Transverse colon (tissue), 4 donors: ENCODE measurements around the gene PTGES. TPM values are rescaled to one million over a fixed set of nuclear protein-coding genes. Genes with fewer than 3 reads are reported as not detected.
"Not testable (repeated sequence)": the region's sequence is repeated elsewhere in the genome, so short reads cannot be mapped to it uniquely, and the experiment has no call there.

Source experiments
- DNase-seq: peaks from one replicate; pipeline ENCODE4 v3.0.0-alpha.2; 2019
- H3K27ac ChIP-seq, 4 donors: fragments of 200-600 bp; sonication (generic); 2 replicates each; pipeline ENCODE4 v1.5.1; 2016 to 2018; ENCODE audit warnings: inconsistent platforms in 4 of 4
- H3K27me3 ChIP-seq: fragments of 200-600 bp; sonication (generic); 2 replicates; pipeline ENCODE4 v1.5.1; 2017; ENCODE audit warnings: inconsistent platforms
- H3K36me3 ChIP-seq, 4 donors: fragments of 200-600 bp; sonication (generic); 2 replicates each; pipeline ENCODE4 v1.5.1; 2017 to 2019; ENCODE audit warnings: inconsistent platforms in 4 of 4
- H3K4me1 ChIP-seq, 4 donors: fragments of 200-600 bp; sonication (generic); 2 replicates each; pipeline ENCODE4 v1.5.1; 2017 to 2020; ENCODE audit warnings: inconsistent platforms in 4 of 4
- H3K4me3 ChIP-seq, 4 donors: fragments of 200-600 bp; sonication (generic); 1 replicate in 1 of 4; 2 replicates in 3 of 4; pipeline versions ENCODE4 v1.5.1 to v1.6.1; 2017 to 2019; ENCODE audit warnings: inconsistent platforms in 4 of 4
- H3K9me3 ChIP-seq, 2 donors: fragments of 200-600 bp; sonication (generic); 2 replicates each; pipeline ENCODE4 v1.5.1; 2017 to 2019; ENCODE audit warnings: inconsistent platforms in 2 of 2
- CTCF ChIP-seq, 5 experiments: fragments of 200-600 bp in 3 of 5; fragments of 450-650 bp in 2 of 5; sonication (generic) in 3 of 5; IDR thresholded peaks; 1 replicate in 2 of 5; 2 replicates in 3 of 5; pipeline ENCODE4 v1.5.1; 2016 to 2017; ENCODE audit warnings: antibody characterized with exemption in 5 of 5, inconsistent platforms in 3 of 5, mild to moderate bottlenecking in 2 of 5, moderate library complexity in 1 of 5
- EP300 ChIP-seq: sonication (generic); formaldehyde crosslinking; IDR thresholded peaks from one replicate; pipeline ENCODE4 v1.6.1; 2017; ENCODE audit warnings: antibody characterized with exemption, low read depth
- POLR2A ChIP-seq: fragments of 450-650 bp; IDR thresholded peaks from one replicate; pipeline ENCODE4 v1.6.1; 2016; ENCODE audit warnings: antibody characterized with exemption, mild to moderate bottlenecking, moderate library complexity
- POLR2AphosphoS5 ChIP-seq, 3 donors: sonication (generic); formaldehyde crosslinking; IDR thresholded peaks; one replicate each; pipeline ENCODE4 v1.6.1; 2016; ENCODE audit warnings: antibody characterized with exemption in 3 of 3
- WGBS, 2 donors: methylation state at CpG; one replicate each; pipeline ENCODE4 v1.1.5; 2018; ENCODE audit warnings: low coverage in 1 of 2; 5-methylcytosine and 5-hydroxymethylcytosine counted together
- in situ Hi-C, 4 donors: fragments of 200-750 bp; cut with MboI; loops; one replicate each; pipeline versions ENCODE4 v1.15.0 to v1.15.1; 2017; ENCODE audit warnings: low sequenced_read_pairs in 3 of 4, low pct_ligation_motif_present in 1 of 4, low pct_unique_long_range_greater_than_20kb in 1 of 4
- intact Hi-C: fragments of 100-400 bp; cut with DNase I; formaldehyde crosslinking; loops from one replicate; pipeline ENCODE4 v1.15.1; 2023; ENCODE audit warnings: low total_unique reads
- total RNA-seq, 4 donors: library from RNA; depleted of rRNA; stranded (reverse); fragments of >200 nt; gene quantifications; one replicate each; pipeline ENCODE4 v1.1.0, GENCODE V29; 2016

Gene PTGES
- total RNA-seq, 4 donors from 2014 or later, result 0.75 to 11.0 (median 2.2) TPM

- H3K4me3 ChIP-seq, H3K36me3 ChIP-seq, H3K9me3 ChIP-seq, in situ Hi-C loops, intact Hi-C loops, H3K27me3 ChIP-seq: not testable (repeated sequence)
- peak in 2 of 3 donors; percentile 68 to 76 for TF ChIP-seq POLR2AphosphoS5 (IDR thresholded peaks at IDR 0.05)
- Histone ChIP-seq H3K4me1 (peaks cover 0 to 28% (median 6%) of the 10 kb centered on the region in 4 donors), H3K27ac (peak overlapping the region; percentile 72 to 85 (median 79))
- DNase-seq, result peak; percentile 34
- WGBS, 2 donors, result 37 to 80% methylated on average over 1 to 13 of the region's 13 CpGs
Observed at GRCh38 chr9:129762370-129762984, 9.6 kb upstream of the PTGES start.

- Histone ChIP-seq H3K36me3 (no peaks in the 10 kb centered on the region), H3K4me3 (no peak overlapping the region), H3K4me1 (peaks cover 0 to 33% (median 6%) of the 10 kb centered on the region in 4 donors), H3K9me3 (no peaks in the 10 kb centered on the region), H3K27ac (peak overlapping the region; percentile 72 to 85 (median 79)), H3K27me3 (no peaks in the 10 kb centered on the region)
- DNase-seq, result no peak
- intact Hi-C loops (no loop called here), in situ Hi-C loops (no loop called here)
- WGBS, 2 donors, result 10 to 22% methylated on average over 2 to 6 of the region's 6 CpGs
- no peak for TF ChIP-seq POLR2AphosphoS5 (IDR thresholded peaks at IDR 0.05)
- TF ChIP-seq POLR2A, result no peak
- no peak for TF ChIP-seq CTCF (IDR thresholded peaks at IDR 0.05)
- TF ChIP-seq EP300, result no peak
Observed at GRCh38 chr9:129761901-129762369, 9.1 kb upstream of the PTGES start.

GRCh38 chr9:129761293-129761900 lies 8.6 kb upstream of the PTGES start:
- no peak overlapping the region for H3K4me3 ChIP-seq
- peaks cover 0 to 34% (median 6%) of the 10 kb centered on the region in 4 donors for H3K4me1 ChIP-seq
- H3K36me3 ChIP-seq, result no peaks in the 10 kb centered on the region
- no peaks in the 10 kb centered on the region for H3K27me3 ChIP-seq
- peak overlapping the region; percentile 72 to 85 (median 79) for H3K27ac ChIP-seq
- in situ Hi-C loops (no loop called here), intact Hi-C loops (no loop called here)
- WGBS, 2 donors, result 22 to 36% methylated on average over 5 to 11 of the region's 11 CpGs
- no peak for TF ChIP-seq POLR2A
- peak in 2 of 3 donors; percentile 53 to 68 for TF ChIP-seq POLR2AphosphoS5 (IDR thresholded peaks at IDR 0.05)
- TF ChIP-seq EP300, result no peak
- no peaks in the 10 kb centered on the region for H3K9me3 ChIP-seq
- peak; percentile 66 for DNase-seq

- H3K4me3 ChIP-seq, H3K9me3 ChIP-seq, H3K36me3 ChIP-seq, DNase-seq, H3K27me3 ChIP-seq, intact Hi-C loops, in situ Hi-C loops: not testable (repeated sequence)
- H3K27ac ChIP-seq, result peak overlapping the region; percentile 72 to 85 (median 79)
- WGBS, 2 donors, result 53 to 70% methylated on average over 3 to 7 of the region's 7 CpGs
- peaks cover 0 to 28% (median 6%) of the 10 kb centered on the region in 4 donors for H3K4me1 ChIP-seq
Observed at GRCh38 chr9:129760784-129761183, 7.9 kb upstream of the PTGES start.

GRCh38 chr9:129759804-129760502 lies 7.1 kb upstream of the PTGES start:
- H3K27me3 ChIP-seq, result no peaks in the 10 kb centered on the region
- TF ChIP-seq CTCF (IDR thresholded peaks at IDR 0.05), result no peak
- no peak for TF ChIP-seq POLR2A
- no peak for TF ChIP-seq EP300
- no peak for TF ChIP-seq POLR2AphosphoS5 (IDR thresholded peaks at IDR 0.05)
- no peak for DNase-seq
- intact Hi-C loops (no loop called here), in situ Hi-C loops (no loop called here)
- H3K27ac ChIP-seq, result no peak overlapping the region
- peaks cover 0 to 27% (median 6%) of the 10 kb centered on the region in 4 donors for H3K4me1 ChIP-seq
- no peak overlapping the region for H3K4me3 ChIP-seq
- H3K9me3 ChIP-seq, result no peaks in the 10 kb centered on the region
- WGBS, 2 donors, result 78% methylated on average over 10 of the region's 13 CpGs; no CpG with 5 or more reads in 1 of the 2 donors
- no peaks in the 10 kb centered on the region for H3K36me3 ChIP-seq
